ENCODE measurements around the gene RPL13. TPM values are rescaled to one million over a fixed set of nuclear protein-coding genes. Genes with fewer than 3 reads are reported as not detected.

RPL13 gene
- total RNA-seq, 2 experiments from 2014 or later: 3,430 to 3,468 TPM

- no peak overlapping the region for H3K27ac Mint-ChIP-seq
Measured at GRCh38 chr16:89607937-89608740, 47.7 kb downstream of the RPL13 start.

GRCh38 chr16:89610108-89610453, 49.6 kb downstream of the RPL13 start:
- ChIA-PET POLR2A (no interaction called here), CTCF (no interaction called here)
- Mint-ChIP-seq H3K4me3 (no peak overlapping the region), H3K36me3 (no peaks in the 10 kb centered on the region), H3K27me3 (no peaks in the 10 kb centered on the region), H3K9me3 (no peaks in the 10 kb centered on the region), H3K27ac (no peak overlapping the region), H3K4me1 (ENCODE audit: low read depth) (no peaks in the 10 kb centered on the region)
- intact Hi-C loops (cut with micrococcal nuclease): no loop called here
- DNase-seq: no peak

More at GRCh38 chr16:89607937-89608740, 47.7 kb downstream of the RPL13 start:
- CTCF ChIA-PET: no interaction called here
- POLR2A ChIA-PET: no interaction called here
- intact Hi-C loops (cut with micrococcal nuclease): no loop called here
- Mint-ChIP-seq H3K4me3 (no peak overlapping the region), H3K27me3 (no peaks in the 10 kb centered on the region), H3K9me3 (no peaks in the 10 kb centered on the region), H3K36me3 (no peaks in the 10 kb centered on the region), H3K4me1 (ENCODE audit: low read depth) (peaks cover under 1% of the 10 kb centered on the region)
- DNase-seq: no peak

- DNase-seq: no peak
- ChIA-PET CTCF (interaction anchor here (0.6 kb wide), 2 partner anchors 93 to 138 kb away, joined by 3 to 4 read pairs; no protein-coding TSS in a partner anchor), POLR2A (no interaction called here)
- Mint-ChIP-seq H3K9me3 (peaks cover 7% of the 10 kb centered on the region), H3K27ac (no peak overlapping the region), H3K36me3 (no peaks in the 10 kb centered on the region), H3K4me3 (no peak overlapping the region), H3K27me3 (no peaks in the 10 kb centered on the region), H3K4me1 (ENCODE audit: low read depth) (peaks cover 7% of the 10 kb centered on the region)
- intact Hi-C loops (cut with micrococcal nuclease): no loop called here
Measured at GRCh38 chr16:89612415-89613166, 52.1 kb downstream of the RPL13 start.

GRCh38 chr16:89613231-89613953, 52.9 kb downstream of the RPL13 start, which contains the start of gene DPEP1:
Gene DPEP1, plus strand, starts transcription at chr16:89613642. Its CDS starts 16,769 bp downstream, at chr16:89630411.
- POLR2A ChIA-PET: no interaction called here
- DNase-seq: no peak
- intact Hi-C loops (cut with micrococcal nuclease): no loop called here
- H3K27ac Mint-ChIP-seq: no peak within 1 kb of the TSS
- H3K27me3 Mint-ChIP-seq: no peaks in the 10 kb centered on the region
- peaks cover 7% of the 10 kb centered on the region for H3K4me1 Mint-ChIP-seq (ENCODE audit: low read depth)
- CTCF ChIA-PET: interaction anchor here (0.6 kb wide), 1 partner anchor 41 kb away, joined by 5 read pairs; no protein-coding TSS in a partner anchor
- H3K36me3 Mint-ChIP-seq: no peaks in the 10 kb centered on the region
- H3K4me3 Mint-ChIP-seq: no peak within 1 kb of the TSS
- H3K9me3 Mint-ChIP-seq: peaks cover 7% of the 10 kb centered on the region

- ChIA-PET POLR2A (no interaction called here), CTCF (interaction anchor here (0.6 to 1.3 kb wide), 2 partner anchors 42 to 247 kb away, joined by 3 to 5 read pairs; no protein-coding TSS in a partner anchor)
- no peaks in the 10 kb centered on the region for H3K27me3 Mint-ChIP-seq
- H3K4me1 Mint-ChIP-seq (ENCODE audit: low read depth): peaks cover 7% of the 10 kb centered on the region
- intact Hi-C loops (cut with micrococcal nuclease): no loop called here
- DNase-seq: no peak
- peaks cover 7% of the 10 kb centered on the region for H3K9me3 Mint-ChIP-seq
- no peak overlapping the region for H3K4me3 Mint-ChIP-seq
- no peaks in the 10 kb centered on the region for H3K36me3 Mint-ChIP-seq
- no peak overlapping the region for H3K27ac Mint-ChIP-seq
Measured at GRCh38 chr16:89613954-89614459, 53.5 kb downstream of the RPL13 start.

Other genes starting within 250 kb of the RPL13 start
- 100 to 1,000 TPM; 126 to 133 TPM for gene ANKRD11, start 70.1 kb upstream of the RPL13 start, total RNA-seq
- 10 to 100 TPM; 67.9 to 70.4 TPM for gene SPG7, start 52.3 kb upstream of the RPL13 start, total RNA-seq
- gene CPNE7, start 15.1 kb downstream of the RPL13 start, total RNA-seq: 1 to 10 TPM; 6.2 to 7.1 TPM
- not detected for gene DPEP1, start 53.0 kb downstream of the RPL13 start, total RNA-seq
- 10 to 100 TPM; 74.6 to 76.3 TPM for gene CHMP1A, start 97.0 kb downstream of the RPL13 start, total RNA-seq
- 10 to 100 TPM in 1 of 2 experiments, 1 to 10 TPM in 1; 7.1 to 10.1 TPM for gene SPATA33, start 97.2 kb downstream of the RPL13 start, total RNA-seq
- 10 to 100 TPM; 90.0 to 92.4 TPM for gene CDK10, start 126.0 kb downstream of the RPL13 start, total RNA-seq
- gene SPATA2L, start 141.0 kb downstream of the RPL13 start, total RNA-seq: 1 to 10 TPM; 6.8 to 7.6 TPM
- gene VPS9D1, start 160.2 kb downstream of the RPL13 start, total RNA-seq: 1 to 10 TPM; 2.9 to 3.2 TPM
- gene ZNF276, start 160.9 kb downstream of the RPL13 start, total RNA-seq: 10 to 100 TPM; 22.1 to 25.6 TPM

Measured in activated CD4-positive, alpha-beta memory T cell treated with anti-CD3 and anti-CD28 coated beads for 36 hours (primary cell).